ENCODE results near the gene NLK.

NLK gene

GRCh38 chr17:28043296-28043695 lies 819 bp downstream of the NLK start:
- no peak for DNase-seq (ENCODE audit: low read depth, low spot score)
- in situ Hi-C loops (cut with HindIII; ENCODE audit: low sequenced_read_pairs) = no loop called here
- H3K4me3 ChIP-seq (ENCODE audit: low read depth, low read length) = no peak overlapping the region
- no peak for TF ChIP-seq CTCF (IDR thresholded peaks at IDR 0.05; ENCODE audit: low read depth, low read length)

GRCh38 chr17:28043741-28044140 lies 1.3 kb downstream of the NLK start:
- TF ChIP-seq CTCF (IDR thresholded peaks at IDR 0.05; ENCODE audit: low read depth, low read length) = no peak
- no peak overlapping the region for H3K4me3 ChIP-seq (ENCODE audit: low read depth, low read length)
- in situ Hi-C loops (cut with HindIII; ENCODE audit: low sequenced_read_pairs) = no loop called here
- no peak for DNase-seq (ENCODE audit: low read depth, low spot score)

GRCh38 chr17:28045304-28045703 lies 2.8 kb downstream of the NLK start:
- no peak for TF ChIP-seq CTCF (IDR thresholded peaks at IDR 0.05; ENCODE audit: low read depth, low read length)
- in situ Hi-C loops (cut with HindIII; ENCODE audit: low sequenced_read_pairs) = no loop called here
- no peak overlapping the region for H3K4me3 ChIP-seq (ENCODE audit: low read depth, low read length)
- DNase-seq (ENCODE audit: low read depth, low spot score) = no peak

- in situ Hi-C loops (cut with HindIII; ENCODE audit: low sequenced_read_pairs) = no loop called here
- TF ChIP-seq CTCF (IDR thresholded peaks at IDR 0.05; ENCODE audit: low read depth, low read length) = no peak
- DNase-seq (ENCODE audit: low read depth, low spot score) = no peak
- no peak overlapping the region for H3K4me3 ChIP-seq (ENCODE audit: low read depth, low read length)
Observed at GRCh38 chr17:28046034-28046825, 3.8 kb downstream of the NLK start.

- TF ChIP-seq CTCF (IDR thresholded peaks at IDR 0.05; ENCODE audit: low read depth, low read length) = no peak
- DNase-seq (ENCODE audit: low read depth, low spot score) = no peak
- H3K4me3 ChIP-seq (ENCODE audit: low read depth, low read length) = no peak overlapping the region
- in situ Hi-C loops (cut with HindIII; ENCODE audit: low sequenced_read_pairs) = no loop called here
Observed at GRCh38 chr17:28047806-28048205, 5.3 kb downstream of the NLK start.

- no peak for DNase-seq (ENCODE audit: low read depth, low spot score)
- in situ Hi-C loops (cut with HindIII; ENCODE audit: low sequenced_read_pairs) = no loop called here
- TF ChIP-seq CTCF (IDR thresholded peaks at IDR 0.05; ENCODE audit: low read depth, low read length) = no peak
- H3K4me3 ChIP-seq (ENCODE audit: low read depth, low read length) = no peak overlapping the region
Observed at GRCh38 chr17:28049071-28049470, 6.6 kb downstream of the NLK start.

Measured in astrocyte of the spinal cord (primary cell).